ENCODE results near the gene TBRG4. TPM values are rescaled to one million over a fixed set of nuclear protein-coding genes. Genes with fewer than 3 reads are reported as not detected.

The TBRG4 gene
- total and polyA plus RNA-seq, 8 donors = 37.1 to 72.5 (median 45.7) TPM

DNA sequence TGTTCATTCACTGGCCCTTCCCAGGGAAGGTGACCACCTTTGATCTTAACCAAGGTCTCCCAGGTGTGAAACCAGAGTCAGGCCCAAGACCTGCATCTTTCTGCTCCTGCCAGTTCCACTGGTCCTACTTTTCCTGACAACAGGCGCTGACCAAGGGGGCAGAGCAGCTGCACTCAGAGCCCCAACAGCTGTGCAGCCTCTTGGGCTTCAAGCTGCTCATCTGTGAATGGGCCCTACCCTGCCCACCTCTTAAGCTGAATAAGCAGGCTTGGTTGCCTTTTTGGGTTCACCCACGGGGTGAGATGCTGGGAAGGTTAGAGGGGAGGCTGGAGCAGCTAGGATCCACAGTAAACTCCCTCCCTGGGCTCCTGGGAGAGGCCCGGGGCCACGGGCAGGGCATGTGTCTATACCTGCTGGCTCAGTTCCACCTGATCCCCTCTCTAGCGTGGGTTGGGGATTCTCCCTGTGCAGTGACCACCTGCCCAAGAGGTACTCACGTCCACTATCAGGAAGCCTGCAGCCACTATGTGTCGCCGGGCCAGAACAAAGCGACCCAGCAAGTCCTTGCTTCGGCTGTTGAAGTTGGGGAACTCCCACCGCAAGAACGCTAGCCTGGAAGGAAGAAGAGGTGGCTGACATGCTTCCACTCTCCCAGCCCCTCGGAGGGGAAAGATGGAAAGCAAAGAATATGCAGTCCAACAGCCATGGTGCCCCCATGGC, 10.6 kb downstream of the TBRG4 start:
- H3K9me3 ChIP-seq = no peaks in the 10 kb centered on the region
- no peak for DNase-seq
- peaks cover 0 to 79% of the 10 kb centered on the region in 2 donors for H3K36me3 ChIP-seq
- no peaks in the 10 kb centered on the region for H3K27me3 ChIP-seq
- intact Hi-C loops (cut with DNase I) = no loop called here
- no peak overlapping the region for H3K4me3 ChIP-seq
- TF ChIP-seq, protein P1, sequence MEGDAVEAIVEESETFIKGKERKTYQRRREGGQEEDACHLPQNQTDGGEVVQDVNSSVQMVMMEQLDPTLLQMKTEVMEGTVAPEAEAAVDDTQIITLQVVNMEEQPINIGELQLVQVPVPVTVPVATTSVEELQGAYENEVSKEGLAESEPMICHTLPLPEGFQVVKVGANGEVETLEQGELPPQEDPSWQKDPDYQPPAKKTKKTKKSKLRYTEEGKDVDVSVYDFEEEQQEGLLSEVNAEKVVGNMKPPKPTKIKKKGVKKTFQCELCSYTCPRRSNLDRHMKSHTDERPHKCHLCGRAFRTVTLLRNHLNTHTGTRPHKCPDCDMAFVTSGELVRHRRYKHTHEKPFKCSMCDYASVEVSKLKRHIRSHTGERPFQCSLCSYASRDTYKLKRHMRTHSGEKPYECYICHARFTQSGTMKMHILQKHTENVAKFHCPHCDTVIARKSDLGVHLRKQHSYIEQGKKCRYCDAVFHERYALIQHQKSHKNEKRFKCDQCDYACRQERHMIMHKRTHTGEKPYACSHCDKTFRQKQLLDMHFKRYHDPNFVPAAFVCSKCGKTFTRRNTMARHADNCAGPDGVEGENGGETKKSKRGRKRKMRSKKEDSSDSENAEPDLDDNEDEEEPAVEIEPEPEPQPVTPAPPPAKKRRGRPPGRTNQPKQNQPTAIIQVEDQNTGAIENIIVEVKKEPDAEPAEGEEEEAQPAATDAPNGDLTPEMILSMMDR (IDR thresholded peaks at IDR 0.05) = no peak
- no peak overlapping the region for H3K27ac ChIP-seq
- ATAC-seq = no peak
- no peaks in the 10 kb centered on the region for H3K4me1 ChIP-seq

DNA sequence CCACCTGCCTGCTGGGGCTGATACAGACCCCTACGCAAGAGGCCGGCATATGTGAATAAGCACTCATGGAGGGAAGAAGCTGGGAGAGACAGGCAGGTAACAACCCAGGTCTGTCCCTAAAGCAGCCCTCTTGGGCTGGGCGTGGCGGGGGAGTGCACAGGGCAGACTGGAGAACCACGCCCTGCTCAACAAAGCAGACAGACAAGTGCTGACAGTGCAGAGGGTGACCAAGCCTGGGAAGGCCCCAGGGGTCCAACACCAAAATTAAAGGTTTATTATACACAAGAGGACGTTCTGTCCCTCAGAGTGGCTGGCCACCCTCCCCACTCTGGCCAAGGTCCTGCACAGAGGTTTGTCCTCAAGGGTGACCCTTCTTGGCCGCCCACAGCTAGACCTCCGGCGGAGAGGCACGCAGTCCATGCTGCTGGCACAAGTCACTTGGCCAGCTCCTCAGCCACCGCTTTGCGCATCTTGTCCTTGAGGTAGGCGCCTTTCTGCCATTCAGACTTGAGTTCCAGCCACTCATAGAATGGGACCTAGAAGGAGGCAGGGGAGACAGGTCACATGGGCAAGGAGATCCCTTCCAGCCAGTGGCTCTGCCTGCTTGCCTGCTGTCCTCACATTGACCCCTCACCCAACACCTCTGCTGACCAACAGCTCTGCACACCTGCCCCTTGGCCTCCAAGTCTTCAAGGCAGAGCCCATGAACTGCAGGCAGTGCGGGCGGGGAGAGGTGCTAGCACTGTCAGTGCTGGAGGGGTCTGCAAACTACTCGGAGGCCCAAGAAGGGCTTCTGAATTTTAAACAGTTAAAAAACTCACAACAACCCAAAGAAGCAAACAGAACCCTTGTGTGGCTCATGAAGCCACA, 11.4 kb downstream of the TBRG4 start:
- ATAC-seq (no peak), DNase-seq (no peak)
- no peak overlapping the region for H3K27ac ChIP-seq
- no peaks in the 10 kb centered on the region for H3K9me3 ChIP-seq
- TF ChIP-seq, protein P1 (IDR thresholded peaks at IDR 0.05) = no peak
- H3K36me3 ChIP-seq = peaks cover 0 to 71% of the 10 kb centered on the region in 2 donors
- no peaks in the 10 kb centered on the region for H3K4me1 ChIP-seq
- intact Hi-C loops (cut with DNase I) = no loop called here
- H3K27me3 ChIP-seq = no peaks in the 10 kb centered on the region
- no peak overlapping the region for H3K4me3 ChIP-seq

DNA sequence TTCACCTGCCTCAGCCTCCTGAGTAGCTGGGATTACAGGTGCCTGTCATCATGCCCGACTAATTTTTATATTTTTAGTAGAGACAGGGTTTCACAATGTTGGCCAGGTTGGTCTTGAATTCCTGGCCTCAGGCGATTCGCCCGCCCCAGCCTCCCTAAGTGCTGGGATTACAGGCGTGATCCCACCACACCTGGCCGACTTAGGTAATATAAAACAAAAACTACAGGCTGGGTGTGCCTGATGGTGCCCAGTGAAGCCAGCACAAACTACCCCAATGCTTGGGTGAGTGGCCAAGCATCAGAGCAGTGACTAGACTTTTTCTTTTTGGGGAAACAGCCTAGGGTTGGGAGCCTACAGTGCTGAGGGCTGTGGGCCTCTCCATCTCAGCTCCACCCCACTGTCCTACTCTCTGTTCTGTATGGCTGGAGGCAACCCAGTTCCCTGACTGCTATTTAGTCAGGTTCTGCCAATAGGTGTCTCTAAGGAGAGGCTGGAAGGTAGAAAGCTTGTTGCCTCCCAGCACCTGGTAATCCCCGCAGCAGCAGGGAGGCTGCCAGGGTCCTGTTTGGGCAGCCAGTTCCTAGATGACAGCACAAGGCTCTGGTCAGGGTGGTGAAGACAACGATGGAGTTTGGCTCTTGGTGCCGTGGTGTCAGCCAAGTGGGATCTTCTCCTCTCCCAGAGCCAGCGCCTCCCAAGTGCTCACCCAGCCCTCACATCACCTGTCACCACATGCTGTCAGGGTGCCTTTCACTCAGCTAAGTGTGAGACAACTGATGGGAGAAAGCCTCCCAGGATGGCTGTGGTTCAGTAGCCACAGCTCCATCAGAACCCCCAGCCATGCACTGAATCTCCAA, 12.3 kb downstream of the TBRG4 start:
- no peaks in the 10 kb centered on the region for H3K9me3 ChIP-seq
- intact Hi-C loops (cut with DNase I) = no loop called here
- DNase-seq (no peak), ATAC-seq (no peak)
- no peaks in the 10 kb centered on the region for H3K4me1 ChIP-seq
- H3K36me3 ChIP-seq = peaks cover 0 to 62% of the 10 kb centered on the region in 2 donors
- no peaks in the 10 kb centered on the region for H3K27me3 ChIP-seq
- no peak overlapping the region for H3K27ac ChIP-seq
- TF ChIP-seq, protein P1 (IDR thresholded peaks at IDR 0.05) = no peak
- H3K4me3 ChIP-seq = no peak overlapping the region

DNA sequence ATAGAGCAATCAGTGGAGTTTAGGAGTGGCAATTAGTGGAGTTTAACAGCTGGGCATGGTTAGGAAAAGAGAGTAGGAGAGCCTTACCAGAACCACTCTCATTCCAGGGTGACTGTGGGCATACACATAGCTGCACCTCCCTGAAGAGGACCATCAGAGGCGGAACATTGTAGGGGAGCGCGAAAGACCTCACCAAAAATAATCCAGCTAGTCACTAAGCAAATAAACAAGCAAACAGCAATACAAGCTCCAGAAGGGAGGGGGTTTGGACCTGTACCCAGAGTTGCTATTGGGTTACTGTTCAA, 18.6 kb downstream of the TBRG4 start:
- no peak for DNase-seq
- Histone ChIP-seq H3K36me3 (no peaks in the 10 kb centered on the region), H3K9me3 (no peaks in the 10 kb centered on the region), H3K27me3 (peaks cover 0 to 32% of the 10 kb centered on the region in 2 donors), H3K4me1 (peaks cover 0 to 14% of the 10 kb centered on the region in 2 donors), H3K27ac (no peak overlapping the region), H3K4me3 (no peak overlapping the region)
- no peak for ATAC-seq
- TF ChIP-seq, protein P1 (IDR thresholded peaks at IDR 0.05) = no peak
- intact Hi-C loops (cut with DNase I) = no loop called here
